Eye (tissue), 1 donor: ENCODE results near the gene TIGD3.

ENCODE experiments used
- DNase-seq: peaks from one replicate; pipeline ENCODE4 v3.0.0-alpha.2; 2015

The TIGD3 gene

GRCh38 chr11:65373839-65374580, 19.5 kb downstream of the TIGD3 start:
- DNase-seq: no peak

- DNase-seq: no peak
These were observed 20.5 kb downstream of the TIGD3 start for GRCh38 chr11:65375012-65375411.

GRCh38 chr11:65376138-65376713, 21.7 kb downstream of the TIGD3 start:
- DNase-seq: no peak

- no peak for DNase-seq
These were observed 22.5 kb downstream of the TIGD3 start for GRCh38 chr11:65377036-65377435.

- DNase-seq: no peak
These were observed 23.2 kb downstream of the TIGD3 start for GRCh38 chr11:65377777-65378176.

DNA sequence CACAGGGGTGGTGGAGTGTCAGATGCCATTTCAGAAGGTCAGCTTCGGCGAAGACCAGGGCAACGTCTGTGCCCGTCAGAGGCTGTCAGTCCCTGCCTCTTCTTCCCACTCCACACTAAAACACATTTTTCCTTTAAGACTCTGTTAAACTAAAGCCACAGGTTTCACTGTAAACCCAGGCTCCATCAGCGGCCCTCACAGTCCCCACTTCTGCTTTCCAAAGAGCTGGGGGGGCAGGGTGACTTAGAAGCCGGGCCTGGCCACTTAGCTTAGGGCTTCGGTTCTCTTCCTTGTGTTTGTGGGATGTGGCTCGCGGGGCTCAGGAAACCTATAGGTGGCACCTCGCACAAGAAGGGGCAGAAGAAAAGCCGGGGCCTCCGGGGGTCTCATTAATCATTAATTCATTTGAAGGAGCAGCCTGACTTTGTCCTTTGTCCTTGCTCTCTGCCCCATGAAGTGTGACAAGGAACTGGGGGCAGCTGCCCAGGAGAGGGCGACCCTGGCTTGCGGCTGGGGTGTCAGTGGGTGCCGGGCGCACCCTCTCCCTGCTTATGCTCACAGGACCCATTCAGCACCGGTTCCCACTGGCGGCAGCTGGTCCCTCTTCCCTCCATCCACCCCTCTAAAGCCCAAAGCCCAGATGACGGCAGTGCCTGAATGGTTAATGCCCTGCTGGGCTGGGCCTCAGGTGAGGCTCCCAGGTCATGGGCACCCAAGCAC, 23.8 kb downstream of the TIGD3 start:
- no peak for DNase-seq

DNA sequence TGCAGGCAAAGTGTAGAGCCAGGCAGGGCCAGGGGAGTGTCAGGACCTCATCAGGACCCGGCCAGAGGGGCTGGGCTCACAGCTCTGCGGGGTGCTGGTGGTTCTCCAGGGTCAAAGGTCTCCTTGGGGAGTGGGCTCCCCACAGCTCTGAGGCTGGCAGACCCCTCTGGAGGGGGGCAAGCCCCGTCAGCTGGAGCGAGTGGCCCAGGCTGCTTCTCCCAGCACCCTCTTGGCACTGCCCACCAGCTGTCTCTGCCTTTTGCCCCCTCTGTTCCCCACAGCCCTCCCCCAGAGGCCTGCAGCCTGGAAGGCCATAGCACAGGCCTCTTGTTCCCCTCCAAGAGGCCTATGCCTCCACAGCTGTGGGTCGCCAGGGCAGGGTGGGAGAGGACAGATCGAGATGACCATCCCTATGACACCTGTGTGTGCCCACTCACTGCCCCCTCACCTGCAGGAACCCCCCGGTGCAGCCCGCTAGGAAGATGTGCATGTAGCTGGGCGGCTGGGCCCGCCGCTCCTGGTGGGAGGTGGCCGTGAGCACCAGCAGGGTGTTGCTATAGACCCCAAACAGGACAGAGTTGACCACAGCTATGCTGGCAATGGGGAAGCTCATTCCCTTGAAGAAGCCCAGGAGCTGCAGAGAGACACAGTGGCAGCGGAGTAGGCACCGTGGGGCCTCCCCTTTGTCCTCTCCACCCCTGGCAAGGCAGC, 24.5 kb downstream of the TIGD3 start:
- no peak for DNase-seq

- DNase-seq: no peak
These were observed 25.3 kb downstream of the TIGD3 start for GRCh38 chr11:65379698-65380459.

DNA sequence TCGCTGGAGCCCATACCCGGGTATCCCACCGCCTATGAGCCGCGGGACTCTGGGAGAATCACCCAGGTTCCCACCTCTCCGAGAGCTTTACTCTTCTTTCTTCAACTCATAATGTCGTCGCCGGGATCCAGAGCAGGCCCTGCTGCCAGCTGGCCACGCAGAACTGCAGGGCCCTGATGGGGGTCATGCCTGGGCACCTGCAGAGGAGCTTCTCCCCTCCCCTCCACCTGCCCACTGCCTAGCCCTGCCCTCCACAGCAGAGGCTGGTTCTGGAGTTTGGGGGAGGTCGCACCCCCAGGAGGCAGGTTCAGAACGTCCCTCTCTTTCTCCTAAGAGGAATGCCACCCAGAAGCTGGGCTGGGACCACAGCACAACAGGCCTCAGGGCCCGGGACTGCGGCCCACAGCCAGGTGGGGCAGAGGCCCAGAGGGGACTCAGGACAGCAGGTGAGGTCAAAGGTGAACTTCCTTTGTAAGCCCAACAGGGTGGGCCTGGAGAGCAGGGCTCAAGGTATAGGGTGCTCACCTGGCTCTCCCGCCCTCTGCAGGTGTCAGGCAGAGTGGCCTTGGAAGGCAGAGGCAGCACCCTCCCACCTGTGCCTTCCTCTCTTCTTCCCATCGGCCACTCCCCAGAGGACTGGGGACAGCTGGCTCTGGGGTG, 26.0 kb downstream of the TIGD3 start:
- no peak for DNase-seq

- no peak for DNase-seq
These were observed 27.1 kb downstream of the TIGD3 start for GRCh38 chr11:65381716-65382032.

GRCh38 chr11:65382033-65382803, 27.7 kb downstream of the TIGD3 start, which contains the start of gene SLC25A45:
Gene SLC25A45 (minus strand): TSS chr11:65382646. CDS start chr11:65381951, 695 bp downstream.
- peak; percentile 83 for DNase-seq

- no peak for DNase-seq
These were observed 28.3 kb downstream of the TIGD3 start for GRCh38 chr11:65382804-65383368.

- no peak for DNase-seq
These were observed 29.2 kb downstream of the TIGD3 start for GRCh38 chr11:65383778-65384177.

DNA sequence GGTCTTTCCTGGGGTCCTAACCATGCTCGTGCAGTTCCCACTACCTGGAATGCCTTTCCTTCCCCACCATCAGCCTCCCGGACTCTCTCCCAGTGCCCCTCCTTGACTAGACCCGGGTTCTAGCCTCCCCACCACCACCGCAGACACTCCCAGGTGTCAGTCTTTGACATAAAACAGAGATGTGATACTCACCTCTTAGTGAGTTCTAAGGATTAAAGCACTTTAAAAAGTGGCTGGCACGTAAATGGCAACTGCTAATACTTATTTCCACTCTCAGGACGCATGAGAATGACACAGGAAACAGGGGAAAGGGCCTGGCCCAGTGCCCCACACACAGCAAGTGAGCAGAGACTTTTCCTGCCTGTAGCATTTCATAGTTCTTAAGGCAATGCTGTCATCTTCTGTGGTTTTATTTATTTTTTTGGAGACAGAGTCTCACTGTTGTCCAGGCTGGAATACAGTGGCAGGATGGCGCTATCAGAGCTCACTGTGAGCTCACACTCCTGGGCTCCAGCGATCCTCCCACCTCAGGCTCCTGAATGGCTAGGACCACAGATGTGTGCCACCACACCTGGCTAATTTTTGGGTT, 29.8 kb downstream of the TIGD3 start:
- DNase-seq: no peak

- DNase-seq: peak; percentile 93
These were observed 32.0 kb downstream of the TIGD3 start, which contains the start of gene FRMD8 for GRCh38 chr11:65386307-65387140. Gene FRMD8 (plus strand): TSS chr11:65386637. CDS start chr11:65387037, 400 bp downstream.

- no peak for DNase-seq
These were observed 34.2 kb downstream of the TIGD3 start for GRCh38 chr11:65388731-65389130.

DNA sequence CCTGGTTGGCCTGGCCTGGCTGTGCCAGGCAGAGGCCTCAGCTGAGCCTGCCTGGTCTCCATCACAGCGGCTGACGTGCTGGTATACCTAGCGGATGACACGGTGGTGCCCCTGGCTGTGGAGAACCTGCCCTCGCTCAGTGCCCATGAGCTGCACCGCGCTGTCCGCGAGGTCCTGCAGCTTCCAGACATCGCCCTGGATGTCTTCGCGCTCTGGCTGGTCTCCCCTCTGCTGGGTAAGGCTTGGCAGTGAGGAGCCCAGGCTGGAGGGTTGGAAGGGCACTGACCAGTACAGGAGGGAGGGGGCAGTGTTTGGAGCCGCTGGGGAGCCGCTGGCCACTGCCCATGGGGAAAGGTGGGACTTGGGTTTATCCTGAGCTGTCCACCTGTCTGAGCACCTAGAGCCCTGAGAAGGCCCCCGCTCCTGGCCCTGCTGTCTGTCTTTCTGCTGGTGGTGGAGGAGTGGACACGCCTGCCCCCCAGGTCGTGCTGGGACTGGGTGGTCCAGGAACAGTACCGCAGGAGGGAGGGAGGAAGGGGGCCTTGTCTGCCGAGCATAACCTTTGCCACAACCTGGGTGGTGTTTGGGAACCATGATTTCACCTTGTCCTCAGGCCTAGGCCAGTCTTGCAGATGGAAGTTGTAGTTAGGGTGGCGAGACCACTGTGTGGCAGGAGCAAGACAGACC, 34.9 kb downstream of the TIGD3 start:
- DNase-seq: no peak

DNA sequence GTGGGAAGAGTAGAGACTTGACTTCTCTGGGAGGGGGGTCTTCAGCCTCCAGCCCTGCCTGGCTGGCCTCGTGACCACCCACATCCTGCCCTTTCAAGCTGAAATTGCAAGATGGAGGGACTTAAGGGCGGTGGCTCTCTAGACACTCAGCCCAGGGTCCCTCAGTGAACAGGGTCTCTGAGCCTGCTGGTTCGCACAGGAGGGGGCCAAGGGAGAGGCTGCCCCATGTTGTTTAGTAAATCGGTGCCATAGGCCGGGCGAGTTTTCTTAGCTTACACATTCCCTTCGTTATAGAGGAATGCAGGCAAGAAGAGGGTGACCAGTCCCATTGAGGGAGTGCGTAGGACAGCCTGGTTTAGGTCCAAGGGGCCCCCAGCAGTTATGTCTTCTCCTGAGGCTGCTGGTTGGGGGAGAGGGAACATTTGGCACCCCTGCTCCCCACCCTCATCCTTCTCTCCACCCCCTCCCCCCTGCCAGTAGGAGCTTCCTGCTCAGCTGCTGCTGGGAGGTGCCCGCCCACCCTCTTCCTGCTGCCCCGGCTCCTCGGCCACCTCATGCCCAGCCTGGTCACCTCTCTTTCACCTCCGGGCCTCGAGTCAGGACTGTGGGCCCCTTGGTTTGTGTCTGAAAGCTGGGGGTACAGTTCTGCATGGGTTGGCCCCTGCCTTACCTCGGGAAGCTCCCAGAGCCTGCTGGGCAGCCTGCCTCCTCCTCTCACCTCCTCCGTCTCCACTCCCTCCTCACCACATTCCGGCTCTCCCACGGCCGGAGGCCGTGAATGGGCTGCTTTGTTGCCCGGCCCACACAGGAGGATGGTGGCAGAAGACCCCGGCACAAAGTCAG, 35.8 kb downstream of the TIGD3 start:
- DNase-seq: no peak
